Neuron (in vitro differentiated cells): Measurements from ENCODE around the gene MRTO4.
"Not testable (repeated sequence)": the region's sequence is repeated elsewhere in the genome, so short reads cannot be mapped to it uniquely, and the experiment has no call there.

Experiments
- H2AFZ ChIP-seq: one replicate; pipeline ENCODE4 v1.6.1; 2013; ENCODE audit warnings: low read depth, mild to moderate bottlenecking, inconsistent platforms, low read length, moderate library complexity
- H3K27me3 ChIP-seq: one replicate; pipeline ENCODE4 v1.6.1; 2013; ENCODE audit warnings: low read length; ENCODE audit not compliant: insufficient read depth
- H3K36me3 ChIP-seq: one replicate; pipeline ENCODE4 v1.6.1; 2013; ENCODE audit warnings: low read length; ENCODE audit not compliant: insufficient read depth
- H3K4me1 ChIP-seq: one replicate; pipeline ENCODE4 v1.6.1; 2013; ENCODE audit warnings: low read length; ENCODE audit not compliant: insufficient read depth
- H3K4me3 ChIP-seq: 2 replicates; pipeline ENCODE4 v1.5.1; 2013; ENCODE audit warnings: mild to moderate bottlenecking, low read length, moderate library complexity
- H3K9me3 ChIP-seq: one replicate; pipeline ENCODE4 v1.6.1; 2013; ENCODE audit warnings: low read length

Gene MRTO4

DNA sequence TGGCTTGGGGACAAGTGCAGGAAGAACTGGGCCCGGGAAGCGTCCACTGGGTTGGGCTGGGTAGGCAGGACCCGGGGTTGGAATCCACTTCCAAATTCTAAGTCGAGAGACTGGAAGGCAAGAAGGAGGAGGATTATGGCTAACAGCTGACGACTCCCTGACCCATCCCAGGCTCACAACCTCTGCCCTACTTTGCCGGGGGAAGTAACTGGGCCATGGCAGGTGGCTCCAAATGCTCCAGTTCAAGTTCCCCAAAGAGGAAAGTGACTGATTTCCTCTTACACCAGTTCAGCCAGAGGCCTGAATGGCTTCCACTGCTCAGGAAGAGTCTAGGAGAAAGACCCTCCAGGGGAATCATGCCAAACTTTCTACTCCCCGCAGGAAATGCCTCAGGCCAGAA lies 11.7 kb upstream of the MRTO4 start:
- Histone ChIP-seq H3K27me3 (no peaks in the 10 kb centered on the region), H3K4me1 (no peaks in the 10 kb centered on the region), H3K4me3 (no peak overlapping the region), H3K9me3 (no peaks in the 10 kb centered on the region), H2AFZ (no peak overlapping the region), H3K36me3 (peaks cover 81% of the 10 kb centered on the region)

DNA sequence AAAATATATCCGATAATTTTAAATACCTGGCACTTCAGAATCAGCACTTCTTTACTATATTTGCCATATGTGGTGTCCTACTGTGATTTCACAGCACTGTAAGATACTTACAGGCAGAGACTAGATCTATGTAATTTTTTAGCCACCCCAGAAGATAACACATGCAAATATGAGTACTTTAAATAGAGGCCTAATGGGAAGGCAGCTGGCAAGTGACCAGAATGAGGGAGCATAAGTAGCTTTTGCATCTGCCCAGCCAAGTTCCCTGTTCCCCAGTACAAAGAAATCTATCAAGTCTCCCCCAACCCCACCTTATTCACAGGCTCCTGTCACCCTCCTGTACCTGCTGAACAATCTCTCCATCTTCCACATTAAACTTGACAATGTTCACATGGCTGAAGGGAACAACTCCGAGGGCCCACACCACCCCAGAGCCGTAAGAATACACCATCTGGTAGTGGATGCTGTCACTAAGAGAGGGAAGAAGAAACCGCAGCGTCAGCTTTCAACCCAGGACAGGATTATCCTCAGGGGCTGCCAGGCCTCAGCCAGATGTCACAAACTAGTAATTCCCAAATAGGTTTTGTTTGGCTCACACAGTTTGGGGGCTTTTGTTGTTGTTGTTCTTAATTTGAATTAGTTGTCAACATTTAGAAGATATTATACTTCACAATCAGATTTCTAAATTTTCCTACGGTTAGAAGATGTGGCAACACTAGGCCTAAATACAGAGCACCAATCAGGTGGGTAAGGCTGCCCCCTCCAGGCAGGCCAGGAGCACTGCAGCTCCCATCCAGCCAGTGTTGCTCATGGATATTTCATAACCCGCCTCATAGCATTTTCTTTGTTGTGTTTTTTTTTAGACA lies 10.7 kb upstream of the MRTO4 start:
- H3K4me1 ChIP-seq = no peaks in the 10 kb centered on the region
- H3K36me3 ChIP-seq = peaks cover 77% of the 10 kb centered on the region
- no peak overlapping the region for H2AFZ ChIP-seq
- no peaks in the 10 kb centered on the region for H3K27me3 ChIP-seq
- H3K4me3 ChIP-seq = no peak overlapping the region
- no peaks in the 10 kb centered on the region for H3K9me3 ChIP-seq

GRCh38 chr1:19250629-19251304 lies 838 bp upstream of the MRTO4 start:
- Histone ChIP-seq H3K9me3 (no peaks in the 10 kb centered on the region), H2AFZ (peak overlapping the region; percentile 55), H3K36me3 (peaks cover 6% of the 10 kb centered on the region), H3K4me3 (peak overlapping the region; percentile 81), H3K4me1 (peaks cover 27% of the 10 kb centered on the region), H3K27me3 (no peaks in the 10 kb centered on the region)

DNA sequence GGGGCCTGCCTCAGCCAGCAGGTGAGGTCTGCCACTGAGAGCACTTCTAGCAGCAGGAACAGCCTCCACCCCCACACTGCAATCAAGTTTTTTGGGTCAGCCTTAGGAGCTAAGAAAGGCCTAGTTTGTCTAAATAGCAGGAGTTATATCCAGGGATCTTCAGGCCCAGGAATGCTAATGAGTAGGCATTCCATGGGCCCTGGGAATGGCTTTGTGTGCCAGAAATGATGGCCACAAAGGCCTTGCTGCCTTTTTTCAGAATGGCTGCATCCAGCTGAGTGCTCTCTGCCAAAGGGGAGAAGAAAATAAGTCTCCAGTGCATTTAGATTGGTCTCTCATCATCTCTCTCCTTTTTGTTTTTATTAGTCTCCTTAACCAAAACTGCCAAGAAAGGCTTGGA lies 2.8 kb downstream of the MRTO4 start:
- H3K4me1 ChIP-seq = peaks cover 27% of the 10 kb centered on the region
- H2AFZ ChIP-seq = no peak overlapping the region
- no peaks in the 10 kb centered on the region for H3K27me3 ChIP-seq
- peaks cover 37% of the 10 kb centered on the region for H3K36me3 ChIP-seq
- H3K4me3 ChIP-seq = no peak overlapping the region
- no peaks in the 10 kb centered on the region for H3K9me3 ChIP-seq

DNA sequence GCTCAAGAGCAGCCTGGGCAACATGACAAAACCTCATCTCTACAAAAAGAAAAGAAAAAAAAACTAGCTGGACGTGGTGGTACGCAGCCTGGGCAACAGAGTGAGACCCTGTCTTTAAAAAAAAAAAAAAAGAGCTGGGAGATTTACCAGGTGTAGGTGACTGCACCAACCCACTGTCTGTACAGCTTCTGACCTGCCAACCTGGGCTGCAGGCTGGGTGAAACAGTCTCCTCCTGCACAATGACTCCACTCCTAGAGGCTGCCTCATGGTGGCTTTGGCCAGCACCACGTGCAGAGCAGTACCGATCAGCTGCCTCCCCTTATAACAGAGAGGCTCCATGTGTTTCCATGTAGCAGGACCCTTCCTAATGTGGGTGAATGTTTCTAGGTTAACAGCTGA lies 3.7 kb downstream of the MRTO4 start:
- Histone ChIP-seq H3K9me3 (no peaks in the 10 kb centered on the region), H3K36me3 (peaks cover 44% of the 10 kb centered on the region), H3K4me1 (peaks cover 26% of the 10 kb centered on the region)

GRCh38 chr1:19256301-19256700 lies 4.7 kb downstream of the MRTO4 start:
- H3K4me1 ChIP-seq = peaks cover 19% of the 10 kb centered on the region
- H3K36me3 ChIP-seq = peaks cover 46% of the 10 kb centered on the region
- H2AFZ ChIP-seq, H3K27me3 ChIP-seq, H3K4me3 ChIP-seq, H3K9me3 ChIP-seq: not testable (repeated sequence)

More for the DNA sequence above, 3.7 kb downstream of the MRTO4 start:
- Histone ChIP-seq H2AFZ (no peak overlapping the region), H3K4me3 (no peak overlapping the region), H3K27me3 (no peaks in the 10 kb centered on the region)

DNA sequence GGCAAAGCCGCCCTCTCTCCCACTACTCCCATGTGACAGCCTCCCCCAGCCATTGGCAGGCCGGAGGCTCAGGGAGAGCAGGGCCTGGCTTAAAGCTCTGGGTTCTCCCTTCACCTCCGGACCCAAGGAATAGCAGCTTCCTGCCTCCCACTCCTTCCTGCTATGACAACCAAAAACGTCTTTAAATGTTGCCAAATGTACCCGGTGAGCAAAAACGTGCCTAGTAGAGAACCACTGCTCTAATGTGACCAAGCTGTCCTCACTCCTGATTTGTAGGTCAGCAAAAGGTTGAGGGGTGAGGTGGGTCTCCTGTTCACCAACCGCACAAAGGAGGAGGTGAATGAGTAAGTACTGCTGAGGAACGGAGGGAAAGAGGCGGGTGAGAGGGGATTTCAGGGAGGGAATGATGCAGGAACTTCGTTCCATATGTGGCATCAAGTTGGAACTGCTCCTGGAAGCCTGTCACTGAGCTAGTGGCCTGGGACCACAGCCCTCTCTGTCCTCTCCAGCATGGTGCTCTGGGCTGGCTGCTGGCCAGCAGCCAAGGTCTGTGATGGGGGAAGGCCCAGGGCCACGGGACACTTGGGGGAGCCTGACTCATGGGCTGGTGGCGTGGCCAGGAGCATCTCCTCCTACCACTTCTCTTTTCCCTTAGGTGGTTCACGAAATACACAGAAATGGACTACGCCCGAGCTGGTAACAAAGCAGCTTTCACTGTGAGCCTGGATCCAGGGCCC lies 5.7 kb downstream of the MRTO4 start:
- Histone ChIP-seq H2AFZ (no peak overlapping the region), H3K9me3 (no peaks in the 10 kb centered on the region), H3K27me3 (no peaks in the 10 kb centered on the region), H3K4me1 (peaks cover 19% of the 10 kb centered on the region), H3K36me3 (peaks cover 46% of the 10 kb centered on the region), H3K4me3 (no peak overlapping the region)

GRCh38 chr1:19258353-19258752 lies 6.7 kb downstream of the MRTO4 start:
- Histone ChIP-seq H3K4me1 (peaks cover 11% of the 10 kb centered on the region), H3K27me3 (no peaks in the 10 kb centered on the region), H3K4me3 (no peak overlapping the region), H3K9me3 (no peaks in the 10 kb centered on the region), H3K36me3 (peaks cover 46% of the 10 kb centered on the region), H2AFZ (no peak overlapping the region)

DNA sequence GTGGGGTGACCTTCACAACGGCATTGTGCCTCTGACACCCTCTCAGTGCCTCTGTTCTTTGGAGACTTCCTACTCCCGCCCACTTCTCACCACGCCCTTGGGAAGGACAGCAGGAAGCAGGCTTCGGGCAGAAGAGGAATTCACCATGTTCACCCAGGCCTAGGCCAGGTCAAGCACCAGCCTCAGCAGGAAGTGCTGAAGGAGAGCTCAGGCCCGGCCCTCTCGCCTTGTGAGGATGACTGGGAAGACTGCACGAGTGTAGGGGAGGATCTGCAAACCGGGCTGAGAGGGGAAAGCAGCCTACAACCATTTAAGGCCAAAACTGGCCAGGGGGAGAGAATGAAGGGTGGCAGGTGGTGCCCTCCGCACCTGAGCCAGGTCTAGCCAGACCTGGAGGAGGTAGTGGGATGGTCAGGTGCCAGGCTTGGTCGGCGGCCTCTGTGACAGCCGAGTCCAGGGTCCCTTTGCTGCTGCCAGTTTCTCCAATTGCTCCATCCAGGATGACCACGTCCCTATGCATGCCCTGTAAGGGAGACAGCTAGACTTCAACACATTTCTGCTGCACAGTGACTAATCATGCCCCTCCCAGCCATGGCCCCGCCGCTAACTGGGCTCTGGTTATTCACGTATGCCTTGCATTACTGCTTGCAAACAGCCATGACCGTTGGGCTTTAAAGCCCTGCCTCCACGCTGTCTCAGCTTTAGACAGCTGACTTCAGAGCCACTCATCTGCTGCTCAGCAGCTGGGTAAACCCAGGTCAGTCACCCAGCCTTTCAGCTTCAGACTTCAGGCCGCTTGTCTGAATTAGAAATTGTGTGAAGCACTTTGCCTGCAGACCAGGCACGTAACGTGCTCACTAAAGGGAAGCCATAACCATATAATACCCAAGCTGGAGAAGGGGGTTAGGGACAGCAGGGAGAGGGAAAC lies 8.9 kb downstream of the MRTO4 start:
- Histone ChIP-seq H3K4me3 (no peak overlapping the region), H2AFZ (no peak overlapping the region), H3K27me3 (no peaks in the 10 kb centered on the region), H3K36me3 (peaks cover 43% of the 10 kb centered on the region), H3K4me1 (no peaks in the 10 kb centered on the region), H3K9me3 (no peaks in the 10 kb centered on the region)

DNA sequence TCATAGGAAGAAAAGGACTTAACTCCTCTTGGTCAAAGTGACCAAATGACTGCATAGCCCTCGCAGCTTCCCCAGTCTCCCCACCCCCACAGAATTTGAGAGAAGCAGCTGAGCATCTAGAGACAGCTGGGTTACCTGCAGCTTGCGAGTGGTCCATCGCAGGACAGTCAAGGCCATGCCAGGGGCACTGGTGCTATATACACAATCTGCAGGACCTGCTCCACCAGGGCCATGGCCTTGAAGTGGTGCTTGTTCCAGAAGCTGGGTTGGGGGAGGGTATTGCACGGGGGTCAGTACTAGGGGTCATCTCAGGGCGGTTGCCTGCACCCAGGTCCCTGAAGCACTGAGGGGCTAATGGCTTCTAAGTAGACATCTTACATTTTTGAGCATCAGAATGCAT lies 10.4 kb downstream of the MRTO4 start:
- Histone ChIP-seq H3K4me3 (no peak overlapping the region), H3K27me3 (no peaks in the 10 kb centered on the region), H3K36me3 (peaks cover 34% of the 10 kb centered on the region), H2AFZ (no peak overlapping the region), H3K4me1 (no peaks in the 10 kb centered on the region), H3K9me3 (no peaks in the 10 kb centered on the region)

DNA sequence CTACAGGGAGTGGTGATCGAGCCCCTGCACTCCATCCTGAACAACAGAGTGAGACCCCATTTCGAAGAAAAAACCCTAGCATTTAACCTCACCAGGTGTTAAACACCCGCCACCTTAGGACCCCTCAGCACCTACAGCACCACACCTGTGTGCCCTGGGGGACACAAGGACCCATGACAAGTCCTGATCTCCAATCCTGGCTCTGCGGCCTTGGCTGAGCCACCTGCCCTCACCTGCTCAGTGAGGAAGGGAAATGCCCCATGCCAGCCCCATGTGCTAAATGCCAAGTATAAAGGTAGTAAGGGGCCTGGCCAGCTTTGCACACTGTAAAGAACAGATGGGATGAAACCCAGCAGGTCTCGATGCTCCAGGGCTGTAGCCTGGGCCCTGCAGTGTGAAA lies 11.1 kb downstream of the MRTO4 start:
- H3K4me1 ChIP-seq = no peaks in the 10 kb centered on the region
- H3K9me3 ChIP-seq = no peaks in the 10 kb centered on the region
- peaks cover 28% of the 10 kb centered on the region for H3K36me3 ChIP-seq
- no peak overlapping the region for H2AFZ ChIP-seq
- no peaks in the 10 kb centered on the region for H3K27me3 ChIP-seq
- no peak overlapping the region for H3K4me3 ChIP-seq

DNA sequence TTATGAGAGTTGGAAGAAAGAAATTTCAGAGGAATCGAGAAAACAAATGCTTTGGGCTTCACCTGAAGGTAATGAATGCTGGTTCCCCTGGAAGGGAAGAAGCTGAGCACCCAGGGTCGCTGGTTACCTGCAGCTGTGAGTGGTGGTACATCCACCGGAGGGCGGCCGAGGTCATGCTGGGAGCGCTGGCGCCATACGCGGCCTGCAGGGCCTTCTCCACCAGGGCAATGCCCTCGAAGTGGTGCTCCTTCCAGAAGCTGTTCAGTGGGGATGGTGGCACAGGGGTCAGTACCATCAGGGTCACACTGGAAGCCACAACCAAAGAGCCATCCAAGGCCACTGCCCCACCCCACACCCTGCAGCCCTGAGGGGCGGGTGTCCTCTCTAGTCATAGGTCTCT lies 16.8 kb downstream of the MRTO4 start:
- Histone ChIP-seq H3K27me3 (no peaks in the 10 kb centered on the region), H3K4me3 (no peak overlapping the region), H2AFZ (no peak overlapping the region), H3K4me1 (no peaks in the 10 kb centered on the region), H3K36me3 (peaks cover 8% of the 10 kb centered on the region), H3K9me3 (no peaks in the 10 kb centered on the region)
